DMS153 treated with DMSO at 0.1 percent for 48 hours (cell line): ENCODE data around the gene SRC.

ENCODE experiments used
- DNase-seq: peaks from one replicate; lab custom pipeline; 2025; ENCODE audit not compliant: unreplicated experiment; lab: John Stamatoyannopoulos, UW

Gene SRC

GRCh38 chr20:37315021-37315451 is 30.9 kb upstream of the SRC start:
- no peak for DNase-seq

DNA sequence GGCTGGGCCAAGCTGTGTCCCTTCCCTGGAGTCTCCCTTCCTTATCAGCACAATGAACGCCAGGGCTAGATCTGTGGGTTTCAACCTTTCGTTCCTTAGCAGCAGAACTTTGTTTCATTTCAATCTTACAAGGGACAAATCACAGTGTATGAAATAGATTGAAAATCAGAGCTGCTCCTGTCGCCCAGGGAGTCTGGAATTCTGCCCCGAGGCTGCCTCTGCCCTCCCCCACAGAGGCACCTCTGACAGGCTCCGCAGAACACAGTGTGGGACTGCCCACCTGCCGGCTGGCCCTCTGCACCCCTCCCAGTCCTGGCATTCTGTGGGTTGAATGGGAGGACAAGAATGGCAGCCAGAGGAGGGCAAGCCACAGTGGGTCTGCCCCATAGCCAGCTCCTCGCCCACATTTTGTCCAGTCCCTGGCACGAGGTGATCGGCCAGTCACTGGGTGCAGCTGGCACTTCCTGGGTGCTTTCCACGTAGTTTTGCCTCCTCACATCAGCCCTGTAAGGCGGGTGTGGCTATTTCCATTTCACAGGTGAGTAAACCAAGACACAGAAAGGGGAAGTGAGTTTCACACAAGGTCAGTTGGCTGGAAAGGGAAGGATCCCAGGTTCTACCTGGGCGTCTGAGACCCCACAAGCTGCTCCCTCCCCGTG is 30.4 kb upstream of the SRC start:
- DNase-seq: no peak

- DNase-seq: no peak
These were observed 29.7 kb upstream of the SRC start for GRCh38 chr20:37316116-37316774.

DNA sequence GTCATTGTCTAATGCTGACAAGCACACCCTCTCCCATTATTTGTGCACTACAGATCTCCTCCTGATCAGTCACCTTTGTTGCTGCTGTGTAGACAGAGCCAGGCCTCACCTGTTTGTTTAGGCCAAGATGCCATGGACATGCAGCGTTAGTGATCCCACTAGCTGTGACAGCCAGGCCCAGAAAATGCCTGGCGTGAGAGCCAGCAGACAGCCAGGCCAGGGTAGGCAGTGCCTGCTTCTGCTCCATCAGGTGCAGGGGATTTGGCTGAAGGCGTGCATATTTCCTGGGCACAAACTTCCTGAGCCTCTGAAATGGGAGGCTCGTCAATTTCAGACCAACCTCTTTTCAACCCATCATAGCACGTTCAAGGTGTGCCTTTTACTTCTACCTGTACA is 29.2 kb upstream of the SRC start:
- DNase-seq: no peak

DNA sequence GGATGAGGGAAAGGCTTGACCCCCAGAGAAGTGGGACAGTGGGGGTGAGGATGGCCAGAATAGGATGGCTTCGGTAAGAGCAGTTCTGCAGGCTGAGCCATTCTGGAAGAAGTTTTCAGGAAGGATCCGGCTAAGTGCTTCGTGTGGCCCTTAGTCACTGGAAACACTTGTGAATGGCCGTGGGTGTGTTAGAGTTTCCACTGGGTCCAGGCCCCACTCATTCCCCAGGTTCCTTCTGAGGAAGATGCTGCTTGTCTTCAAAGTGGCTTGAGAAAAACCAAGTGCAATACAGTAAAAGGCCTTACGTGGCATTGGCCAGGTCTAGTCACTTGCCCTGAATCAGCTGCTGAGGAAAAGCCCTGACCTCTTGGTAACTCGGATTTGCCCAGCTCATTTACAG is 28.6 kb upstream of the SRC start:
- no peak for DNase-seq

DNA sequence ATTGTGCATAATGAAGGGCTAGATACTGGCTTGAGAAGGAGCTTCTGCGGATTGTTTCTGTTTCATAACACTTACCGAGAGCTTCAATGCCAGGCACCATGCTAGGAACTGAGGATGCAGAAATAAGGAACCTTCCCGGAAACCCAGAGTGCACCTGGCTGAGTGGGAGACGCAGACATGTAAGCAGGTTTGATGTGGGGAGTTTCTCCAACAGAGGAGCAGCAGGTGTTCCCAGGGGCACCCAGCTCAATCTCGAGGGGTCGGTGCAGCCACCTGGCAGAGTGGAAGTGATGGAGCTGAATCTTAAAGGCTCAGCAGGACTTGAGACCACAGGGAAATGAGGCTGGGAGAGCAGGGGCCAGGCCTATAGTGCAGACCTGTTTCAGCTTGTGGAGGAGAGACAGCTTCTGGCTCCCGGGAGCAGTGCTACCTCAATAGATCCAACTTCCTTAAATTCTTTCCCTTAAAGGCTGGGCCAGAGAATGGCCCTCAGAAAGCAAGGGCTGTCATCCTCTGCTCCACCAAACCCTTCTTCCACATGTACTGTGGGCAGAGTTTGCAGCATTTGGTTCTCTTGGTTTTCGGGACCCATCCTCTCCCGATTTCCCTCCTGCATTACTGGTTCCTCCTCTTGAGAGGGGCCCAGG is 27.8 kb upstream of the SRC start:
- no peak for DNase-seq

- no peak for DNase-seq
These were observed 26.7 kb upstream of the SRC start for GRCh38 chr20:37319151-37319671.

DNA sequence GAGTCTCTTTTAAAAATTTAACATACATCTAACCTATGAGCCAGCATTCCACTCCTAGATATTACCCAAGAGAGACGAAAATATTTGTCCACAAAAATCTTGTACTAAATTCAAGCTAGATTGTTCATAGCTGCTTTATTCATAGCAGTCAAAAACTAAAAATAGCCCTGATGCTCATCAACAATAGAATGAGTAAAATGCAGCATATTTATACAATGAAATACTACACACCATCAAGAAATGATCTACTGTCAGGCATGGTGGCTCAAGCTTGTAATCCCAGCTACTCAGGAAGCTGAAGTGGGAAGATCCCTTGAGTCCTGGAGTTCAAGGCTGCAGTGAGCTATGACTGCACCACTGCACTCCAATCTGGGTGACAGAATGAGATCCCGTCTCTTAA is 22.0 kb upstream of the SRC start:
- DNase-seq: no peak

DNA sequence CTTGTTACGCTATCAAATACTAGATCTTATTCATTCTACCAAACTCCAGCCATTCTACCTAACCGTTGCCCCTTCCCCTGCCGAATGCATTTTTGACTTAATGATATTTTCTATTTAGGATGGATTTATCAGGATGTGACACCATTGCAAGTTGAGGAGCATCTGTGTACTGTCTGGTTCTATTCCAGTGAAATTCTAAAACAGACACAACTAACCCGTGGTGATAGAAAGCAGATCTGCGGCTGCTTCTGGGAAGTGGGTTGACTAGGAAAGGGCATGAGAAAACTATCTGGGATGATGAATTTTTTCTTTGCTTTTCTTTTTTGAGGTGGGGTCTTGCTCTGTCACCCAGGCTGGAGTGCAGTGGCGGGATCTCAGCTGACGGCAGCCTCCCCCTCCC is 20.7 kb upstream of the SRC start:
- DNase-seq: no peak

- DNase-seq: no peak
These were observed 19.3 kb upstream of the SRC start for GRCh38 chr20:37326666-37327065.

DNA sequence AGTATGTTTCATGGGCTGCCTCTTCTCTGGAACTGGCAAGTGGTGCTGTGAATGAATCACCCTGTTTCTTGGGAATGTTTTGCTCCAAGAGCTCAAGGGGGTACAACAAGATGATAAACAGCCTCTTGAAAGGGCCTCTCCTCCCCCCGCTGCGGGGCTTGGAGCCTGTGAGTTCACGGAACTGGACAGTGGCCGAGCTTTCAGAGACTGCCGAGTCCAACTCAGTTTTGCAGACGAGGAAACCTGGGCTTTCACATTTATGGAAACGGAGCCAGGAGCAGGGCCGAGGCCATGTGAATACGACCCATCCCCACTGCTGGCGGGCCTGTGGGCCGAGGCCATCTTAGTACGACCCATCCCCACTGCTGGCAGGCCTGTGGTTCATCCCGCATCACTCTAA is 18.2 kb upstream of the SRC start:
- no peak for DNase-seq

DNA sequence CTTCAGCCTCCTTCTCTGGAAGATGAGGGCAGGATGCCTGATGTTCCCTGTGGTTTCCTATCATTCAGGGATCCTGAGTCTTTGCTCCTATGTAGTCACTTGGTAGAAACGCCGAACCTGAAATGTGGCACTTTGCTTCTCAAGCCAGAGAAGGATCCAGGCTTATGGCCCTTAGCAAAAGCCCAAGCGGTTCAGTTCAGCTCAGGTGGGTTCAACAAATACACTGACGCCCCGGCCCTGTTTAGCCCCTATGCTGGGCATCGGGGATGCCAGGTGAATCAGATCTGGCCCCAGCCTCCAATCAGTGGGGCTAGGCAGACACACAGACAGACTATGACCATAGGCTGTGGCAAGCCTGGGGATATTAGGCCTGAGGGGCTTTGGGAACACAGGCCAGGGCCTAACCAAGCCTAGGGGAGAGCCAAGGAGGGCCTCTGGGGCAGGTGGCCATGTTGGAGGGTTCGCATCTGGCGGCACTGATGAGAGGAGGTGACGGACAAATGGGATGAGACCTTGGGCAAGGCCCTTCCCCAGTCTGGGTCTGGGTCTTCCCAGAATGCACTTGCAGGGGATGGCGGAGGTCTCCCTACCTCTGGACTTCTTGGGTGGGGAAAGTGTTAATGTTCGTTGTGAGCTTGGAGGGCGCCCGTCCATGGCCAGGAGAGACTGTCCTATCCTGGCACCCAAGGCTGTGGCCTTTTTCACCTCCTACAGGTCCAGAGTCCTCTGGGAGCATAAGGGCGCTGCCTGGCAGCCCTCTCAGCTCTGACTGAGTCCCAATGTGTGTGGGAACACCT is 17.6 kb upstream of the SRC start:
- DNase-seq: no peak

GRCh38 chr20:37329481-37330165 is 16.3 kb upstream of the SRC start:
- no peak for DNase-seq

- no peak for DNase-seq
These were observed 15.6 kb upstream of the SRC start for GRCh38 chr20:37330316-37330715.

GRCh38 chr20:37331060-37331857 is 14.7 kb upstream of the SRC start:
- DNase-seq: no peak

DNA sequence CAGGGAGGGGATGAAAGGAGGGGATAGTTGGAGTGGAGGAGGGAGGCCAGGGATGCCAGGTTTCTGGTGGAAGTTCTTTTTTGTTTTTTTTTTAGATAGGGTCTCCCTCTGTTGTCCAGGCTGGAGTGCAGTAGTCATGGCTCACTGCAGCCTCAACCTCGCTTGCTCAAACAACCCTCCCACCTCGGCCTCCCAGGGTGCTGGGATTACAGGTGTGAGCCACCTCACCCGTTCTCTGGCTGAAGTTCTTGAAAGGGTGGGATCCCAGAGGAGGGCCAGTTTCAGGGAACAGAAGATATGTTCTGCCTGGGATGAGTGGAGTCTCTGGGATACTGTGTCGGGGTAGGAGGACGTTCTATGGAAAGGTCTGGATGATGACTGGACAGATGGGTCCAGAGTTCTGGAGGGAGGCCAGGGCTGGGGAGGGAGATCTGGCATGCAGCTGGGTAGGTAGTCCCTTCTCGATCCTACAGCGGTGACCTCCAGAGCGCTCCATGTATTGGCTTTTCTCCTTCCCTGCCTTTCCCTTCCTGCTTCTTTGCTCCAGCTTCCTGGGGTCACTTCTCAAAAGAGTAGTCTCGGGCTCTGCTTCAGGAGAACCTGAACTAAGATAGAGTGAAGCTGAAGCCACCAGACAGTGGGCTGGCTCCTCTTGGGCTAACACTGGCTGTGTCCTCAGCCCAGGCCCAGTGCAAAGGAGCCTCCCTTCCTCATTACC is 12.7 kb upstream of the SRC start:
- no peak for DNase-seq

DNA sequence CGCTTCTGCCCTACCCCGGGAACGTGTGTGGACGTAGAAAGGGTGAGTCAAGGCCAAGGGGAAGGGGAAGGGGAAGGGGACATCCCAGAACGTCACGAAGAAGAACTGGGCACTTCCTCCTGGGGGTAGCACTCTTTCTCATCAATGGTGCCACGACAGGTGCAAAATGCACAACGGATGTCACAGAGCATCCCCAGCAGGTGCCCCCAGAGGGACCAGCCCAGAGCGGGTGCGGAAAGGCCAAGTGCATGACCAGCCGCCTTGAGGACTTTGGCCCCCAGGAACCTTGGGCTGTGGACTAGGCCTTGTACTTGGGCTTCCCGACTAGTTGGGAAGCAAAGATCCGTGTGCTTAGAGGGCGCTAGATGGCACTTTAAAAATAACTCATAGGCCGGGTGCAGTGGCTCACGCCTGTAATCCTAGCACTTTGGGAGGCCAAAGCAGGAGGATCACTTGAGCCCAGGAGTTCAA is 12.1 kb upstream of the SRC start:
- DNase-seq: no peak

DNA sequence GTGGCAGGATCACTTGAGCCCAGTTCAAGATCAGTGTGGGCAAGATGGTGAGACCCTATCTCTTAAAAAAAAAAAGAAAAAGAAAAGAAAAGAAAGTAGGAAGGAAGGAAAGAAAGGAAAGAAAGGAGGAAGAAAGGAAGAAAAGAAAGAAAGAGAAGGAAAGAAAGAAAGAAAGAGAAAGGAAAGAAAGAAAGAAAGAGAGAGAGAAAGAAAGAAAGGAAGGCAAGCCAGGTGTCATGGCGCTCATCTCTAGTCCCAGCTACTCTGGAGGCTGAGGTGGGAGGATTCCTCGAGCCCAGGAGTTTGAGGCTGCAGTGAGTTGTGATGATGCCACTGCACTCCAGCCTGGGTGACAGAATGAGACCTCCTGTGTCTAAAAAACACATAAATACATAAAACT is 11.5 kb upstream of the SRC start:
- DNase-seq: no peak

DNA sequence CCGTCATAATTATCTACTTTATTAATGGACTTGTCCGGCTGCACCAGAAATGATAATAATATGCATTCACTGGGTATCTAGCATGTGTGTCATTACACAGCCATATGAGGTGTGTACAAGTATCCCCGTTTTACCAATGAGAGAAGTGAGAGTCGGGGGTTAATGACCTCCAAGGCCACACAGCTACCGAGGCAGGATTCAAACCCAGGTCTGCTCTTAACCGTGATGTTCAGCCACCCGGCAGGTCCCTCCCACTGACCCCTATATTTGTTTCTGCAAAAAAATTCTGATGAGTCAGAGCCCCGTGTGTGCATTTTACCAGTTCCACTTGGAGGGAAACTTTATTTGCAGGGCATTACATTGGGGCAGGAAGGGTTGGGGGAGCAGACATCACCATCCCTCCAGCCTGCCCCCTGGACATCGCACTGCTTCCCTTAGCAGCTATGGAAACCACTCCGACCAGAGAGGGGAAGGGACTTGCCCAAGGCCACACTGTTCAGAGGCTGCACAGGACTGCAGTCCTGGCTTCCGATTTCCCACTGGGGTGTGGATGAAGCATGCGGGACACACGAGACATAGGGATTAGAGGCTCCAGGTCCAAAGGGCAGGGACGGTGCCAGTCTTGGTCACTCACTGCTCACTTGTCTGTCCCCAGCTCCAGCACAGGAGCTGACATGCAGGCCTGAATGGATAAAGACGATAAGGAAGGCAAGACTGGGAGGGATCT is 10.1 kb upstream of the SRC start:
- no peak for DNase-seq
